DMS 273 treated with DMSO at 0.1 percent for 48 hours (cell line): ENCODE data around the gene TOR1A.
"Not testable (repeated sequence)": the region's sequence is repeated elsewhere in the genome, so short reads cannot be mapped to it uniquely, and the experiment has no call there.

Source experiments
- DNase-seq: peaks from one replicate; lab custom pipeline; 2025; lab: John Stamatoyannopoulos, UW

The TOR1A gene

DNA sequence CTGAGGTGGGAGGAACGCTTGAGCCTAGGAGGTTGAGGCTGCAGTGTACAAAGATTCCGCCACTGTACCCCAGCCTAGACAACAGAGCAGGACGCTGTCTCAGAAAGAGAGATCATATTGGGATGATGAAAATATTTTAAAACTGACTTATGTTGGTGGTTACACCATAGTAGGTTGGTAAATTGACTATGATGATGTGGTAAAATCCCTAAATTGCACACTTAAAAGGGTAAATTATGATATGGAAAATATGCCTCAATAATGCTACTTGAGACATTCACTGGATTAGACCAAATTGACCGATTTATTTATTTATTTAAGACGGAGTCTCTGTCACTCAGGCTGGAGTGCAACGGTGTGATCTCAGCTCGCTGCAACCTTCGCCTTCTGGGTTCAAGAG, 42.8 kb downstream of the TOR1A start:
- DNase-seq = no peak

DNA sequence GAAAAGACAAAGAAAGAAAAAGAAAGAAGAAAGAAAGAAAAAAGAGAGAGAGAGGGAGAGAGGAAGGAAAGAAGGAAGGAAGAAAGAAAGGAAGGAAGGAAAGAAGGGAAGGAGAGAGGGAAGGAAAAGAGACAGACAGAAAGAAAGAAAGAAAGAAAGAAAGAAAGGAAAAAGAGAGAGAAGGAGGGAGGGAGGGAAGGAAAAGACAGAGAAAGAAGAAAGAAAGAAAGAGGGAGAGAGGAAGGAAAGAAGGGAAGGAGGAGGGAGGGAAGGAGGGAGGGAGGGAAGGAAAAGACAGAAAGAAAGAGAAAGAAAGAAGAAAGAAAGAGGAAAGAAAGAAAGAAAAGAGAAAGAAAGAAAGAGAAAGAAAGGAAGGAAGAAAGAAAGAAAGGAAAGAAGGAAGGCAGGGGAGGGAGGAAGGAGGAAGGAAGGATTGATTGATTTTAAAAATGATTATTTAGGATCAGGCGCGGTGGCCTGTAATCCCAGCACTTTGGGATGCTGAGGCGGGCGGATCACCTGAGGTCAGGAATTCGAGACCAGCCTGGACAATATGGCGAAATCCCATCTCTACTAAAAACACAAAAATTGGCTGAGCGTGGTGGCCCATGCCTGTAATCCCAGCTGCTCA, 44.3 kb downstream of the TOR1A start:
- no peak for DNase-seq

DNA sequence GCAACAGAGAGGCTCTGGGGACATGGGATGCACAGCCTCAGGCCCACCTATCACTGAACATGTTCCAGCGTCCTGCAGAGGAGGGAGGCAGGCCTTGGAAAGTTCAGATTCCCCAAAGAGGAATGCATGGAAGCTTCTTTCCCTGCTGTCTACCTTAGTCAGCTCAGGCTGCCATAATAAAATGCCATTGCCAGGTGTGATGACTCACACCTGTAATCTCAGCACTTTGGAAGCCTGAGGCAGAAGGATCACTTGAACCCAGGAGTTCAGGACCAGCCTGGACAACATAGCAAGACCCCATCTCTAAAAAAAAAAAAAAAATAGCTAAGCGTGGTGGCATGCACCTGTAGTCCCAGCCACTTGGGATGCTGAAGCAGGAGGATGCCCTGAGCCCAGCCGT, 45.5 kb downstream of the TOR1A start:
- DNase-seq = no peak

DNA sequence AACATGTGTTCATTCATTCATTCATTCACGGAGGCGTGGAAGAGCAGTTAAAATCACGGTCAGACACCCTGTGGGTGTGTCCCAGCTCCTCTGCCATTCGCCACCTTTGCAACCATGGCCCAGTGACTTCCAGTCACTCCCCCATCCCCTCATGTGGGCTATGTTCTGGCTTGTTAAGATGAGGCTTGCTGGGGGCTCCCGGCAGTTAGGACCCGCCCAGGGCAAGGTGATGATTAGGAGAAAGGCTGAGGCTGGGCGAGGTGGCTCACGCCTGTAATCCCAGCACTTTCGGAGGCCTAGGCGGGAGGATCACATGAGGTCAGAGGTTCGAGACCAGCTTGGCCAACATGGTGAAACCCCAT, 46.2 kb downstream of the TOR1A start:
- DNase-seq = no peak

DNA sequence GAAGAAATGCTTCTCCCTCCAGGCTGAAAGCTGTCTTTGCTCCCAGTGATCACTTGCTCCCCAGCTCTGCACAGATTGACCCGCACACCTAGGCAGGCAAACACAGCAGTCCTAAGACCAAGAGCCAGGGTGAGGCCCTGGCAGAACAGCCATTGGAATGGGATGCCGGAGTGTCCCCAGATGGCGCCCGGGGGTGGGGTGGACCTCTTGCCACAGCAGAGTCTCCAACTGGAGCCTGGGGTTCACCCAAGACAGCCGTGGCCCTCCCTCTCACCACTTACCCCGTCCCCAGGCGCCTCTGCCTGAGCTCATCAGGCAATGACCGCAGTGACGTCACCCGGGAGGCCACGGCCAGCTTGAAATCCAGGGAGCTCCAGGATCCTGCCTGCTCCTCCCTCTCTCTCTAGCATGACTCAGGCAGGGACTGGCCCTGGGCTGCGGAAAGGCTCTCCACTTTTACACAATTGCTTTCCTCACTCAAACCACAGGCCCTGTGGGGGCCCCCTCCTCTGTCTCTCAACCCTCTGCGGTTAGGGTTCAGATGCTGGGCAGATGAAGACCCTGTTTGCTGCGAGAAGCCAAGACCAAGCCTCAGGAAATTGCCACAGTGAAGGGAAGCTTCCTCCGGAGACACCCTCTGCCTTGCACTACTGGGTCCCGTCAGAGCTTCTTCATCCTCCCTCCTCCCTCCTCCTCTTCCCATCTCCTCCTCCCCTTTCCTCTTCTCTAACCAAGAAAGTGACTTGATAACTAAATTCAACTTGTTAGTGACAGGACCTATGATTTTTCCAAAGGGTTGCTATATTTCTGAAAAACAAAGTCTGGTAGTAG, 46.8 kb downstream of the TOR1A start:
- DNase-seq = no peak

DNA sequence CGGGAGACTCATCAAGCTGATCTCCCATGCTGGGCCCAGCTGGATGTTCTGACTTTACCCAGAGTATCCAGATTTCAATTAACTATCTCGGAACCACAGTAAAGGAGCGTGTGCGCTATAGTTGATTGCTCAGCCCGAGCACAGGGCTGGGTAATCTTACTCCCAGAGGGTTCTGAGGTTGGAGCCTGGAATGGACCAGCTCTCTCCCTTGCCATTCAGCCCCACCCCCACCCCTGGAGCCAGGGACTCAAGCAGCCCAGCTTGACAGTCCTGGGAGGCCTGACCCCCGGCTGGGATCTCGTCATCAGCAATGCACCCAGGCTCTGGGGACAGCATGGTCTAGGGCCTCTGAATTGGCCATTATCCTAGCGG, 47.4 kb downstream of the TOR1A start:
- no peak for DNase-seq

DNA sequence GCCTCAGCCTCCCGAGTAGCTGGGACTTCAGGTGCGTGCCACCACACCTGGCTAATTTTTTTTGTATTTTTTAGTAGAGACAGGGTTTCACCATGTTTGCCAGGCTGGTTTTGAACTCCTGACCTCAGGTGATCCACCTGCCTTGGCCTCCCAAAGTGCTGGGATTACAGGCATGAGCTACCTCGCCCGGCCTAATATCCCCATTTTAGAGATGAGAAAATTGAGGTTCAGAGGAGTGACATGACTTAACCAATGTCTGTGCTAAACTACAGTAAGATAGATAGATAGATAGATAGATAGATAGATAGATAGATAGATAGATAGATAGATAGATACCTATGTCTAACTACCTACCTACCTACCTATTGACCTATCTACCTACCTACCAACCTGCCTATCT, 47.8 kb downstream of the TOR1A start:
- not testable (repeated sequence) for DNase-seq

DNA sequence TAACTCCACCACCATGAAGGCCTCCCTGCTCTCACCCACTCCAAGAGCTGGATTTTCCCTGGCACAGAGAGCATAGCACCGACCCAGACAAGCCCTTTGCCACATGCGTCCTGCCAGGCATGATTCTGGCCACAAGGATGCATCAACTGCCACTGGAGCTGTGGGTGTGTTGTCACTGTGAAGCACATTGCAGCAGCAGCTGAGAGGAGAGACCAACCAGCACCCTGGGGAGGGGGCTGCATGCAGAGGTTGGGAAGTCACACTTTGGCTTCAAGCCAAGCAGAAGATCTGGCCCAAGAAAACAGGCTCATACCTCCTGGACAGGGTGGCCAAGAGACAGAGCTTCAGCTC, 48.5 kb downstream of the TOR1A start:
- no peak for DNase-seq

DNA sequence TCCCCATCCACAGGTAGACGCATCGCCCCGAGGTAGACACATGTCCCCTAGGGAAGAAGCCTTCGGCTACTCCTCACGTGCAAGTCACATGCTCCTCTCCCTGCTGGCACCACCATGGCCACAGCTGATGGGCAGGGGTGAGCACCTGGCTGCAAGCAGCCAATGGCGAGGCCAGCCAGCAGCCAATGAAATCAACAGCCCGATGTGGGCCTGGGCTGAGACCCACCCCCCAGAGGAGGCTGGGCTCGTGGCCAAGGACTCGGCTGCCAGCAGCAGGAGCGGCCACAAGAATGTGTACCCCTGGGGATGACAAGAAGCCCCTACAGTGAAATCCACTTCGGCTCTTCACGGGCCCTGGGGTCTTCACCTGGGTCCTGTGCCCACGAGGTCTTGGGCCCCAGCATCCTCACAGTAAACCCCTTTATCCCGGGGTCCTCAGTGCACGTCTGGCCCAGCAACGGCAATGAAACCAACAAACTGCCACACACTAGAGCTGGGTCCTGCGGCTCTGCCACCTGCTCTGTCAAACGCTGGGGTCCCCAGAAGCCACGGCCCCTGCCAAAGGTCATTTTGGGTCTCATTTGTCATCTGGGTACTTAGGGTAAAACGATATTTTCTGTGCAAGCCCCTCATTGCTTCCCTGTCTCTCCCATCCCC, 49.0 kb downstream of the TOR1A start:
- DNase-seq = no peak

DNA sequence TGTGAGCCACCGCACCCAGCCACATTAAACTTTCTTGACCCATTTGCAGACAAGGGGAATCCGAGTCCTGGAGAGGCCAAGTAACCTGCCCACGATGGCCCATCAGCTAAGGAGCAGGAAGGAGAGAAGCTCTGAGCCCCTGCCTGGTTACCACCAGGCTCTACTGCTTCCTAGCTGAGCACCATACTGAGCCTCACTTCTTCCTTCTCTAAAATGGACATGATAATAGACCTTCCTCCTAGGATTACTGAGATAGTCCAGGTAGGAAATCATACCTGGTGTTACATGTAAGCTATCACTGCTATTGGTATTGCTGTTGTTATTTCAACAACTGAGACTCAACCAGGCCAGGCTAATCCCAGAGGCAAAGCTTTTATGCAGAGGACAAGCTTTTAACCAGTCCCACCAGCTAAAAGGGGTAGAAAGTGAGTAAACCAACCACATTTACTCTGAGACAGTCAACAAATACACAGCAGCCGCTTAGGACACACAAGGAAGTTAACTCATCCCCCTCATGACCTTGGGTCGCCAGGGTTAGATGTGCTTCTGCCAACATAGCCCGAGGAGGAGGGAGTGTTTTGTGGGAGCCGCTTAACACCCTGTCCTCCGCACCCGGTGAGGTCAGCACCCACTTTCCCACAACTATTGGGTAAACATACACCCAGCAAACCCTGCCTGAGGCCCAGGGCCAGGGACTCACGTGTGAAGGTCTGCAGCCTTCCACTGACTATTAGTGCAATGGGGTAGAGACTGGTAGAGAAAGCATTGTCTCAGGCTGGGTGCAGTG, 50.5 kb downstream of the TOR1A start:
- DNase-seq = no peak

DNA sequence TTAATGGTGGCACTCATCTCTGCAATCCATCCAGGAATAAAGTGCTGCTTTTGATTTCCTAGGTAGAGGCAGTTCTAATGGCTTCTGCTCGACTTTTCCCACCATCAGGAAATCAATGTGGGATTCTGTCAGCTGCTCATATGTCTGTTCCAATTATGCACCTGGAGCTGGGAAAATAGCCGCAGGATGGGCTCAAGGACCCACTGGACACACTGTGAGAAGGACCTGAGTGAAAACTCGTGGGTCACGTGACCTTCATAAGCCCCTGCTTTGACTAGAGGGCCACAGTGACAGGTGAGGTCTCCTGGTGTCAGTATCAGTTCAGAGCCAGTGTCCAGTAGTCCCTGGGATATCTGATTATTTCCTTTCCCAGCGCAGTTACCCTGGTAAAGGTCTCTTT, 53.2 kb downstream of the TOR1A start:
- DNase-seq = no peak

DNA sequence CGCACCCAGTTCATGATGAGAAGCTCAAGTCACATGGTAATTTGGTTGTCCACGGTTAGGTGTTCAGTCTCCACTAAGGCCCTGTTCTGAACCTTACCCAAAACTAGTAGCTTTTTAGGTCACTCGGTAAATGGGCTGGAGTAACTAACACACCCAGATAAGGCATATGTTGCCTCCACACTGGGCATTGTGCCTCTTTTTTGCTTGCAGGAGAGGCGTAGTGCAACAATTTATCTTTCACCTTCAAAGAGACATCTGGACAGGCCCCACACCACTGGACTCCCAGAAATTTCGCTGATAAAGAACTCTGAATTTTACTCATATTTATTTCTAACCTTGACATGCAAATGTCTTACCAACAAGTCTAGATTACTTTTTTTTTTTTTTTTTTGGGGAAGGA, 54.3 kb downstream of the TOR1A start:
- DNase-seq = no peak

DNA sequence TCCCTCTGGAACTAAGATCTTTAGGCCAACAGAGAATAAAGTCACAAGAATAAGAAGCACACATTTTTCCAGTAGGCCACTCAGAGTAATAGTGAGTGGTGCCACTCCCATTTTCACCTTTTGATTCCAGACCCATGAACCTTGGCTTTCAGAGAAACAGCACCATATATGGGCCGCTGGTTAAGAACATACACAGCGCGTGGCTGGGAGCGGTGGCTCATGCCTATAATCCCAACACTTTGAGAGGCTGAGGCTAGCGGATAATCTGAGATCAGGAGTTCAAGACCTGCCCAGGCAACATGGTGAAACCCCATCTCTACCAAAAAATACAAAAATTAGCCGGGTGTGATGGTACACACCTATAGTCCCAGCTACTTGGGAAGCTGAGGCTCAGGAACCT, 55.5 kb downstream of the TOR1A start:
- DNase-seq = no peak

DNA sequence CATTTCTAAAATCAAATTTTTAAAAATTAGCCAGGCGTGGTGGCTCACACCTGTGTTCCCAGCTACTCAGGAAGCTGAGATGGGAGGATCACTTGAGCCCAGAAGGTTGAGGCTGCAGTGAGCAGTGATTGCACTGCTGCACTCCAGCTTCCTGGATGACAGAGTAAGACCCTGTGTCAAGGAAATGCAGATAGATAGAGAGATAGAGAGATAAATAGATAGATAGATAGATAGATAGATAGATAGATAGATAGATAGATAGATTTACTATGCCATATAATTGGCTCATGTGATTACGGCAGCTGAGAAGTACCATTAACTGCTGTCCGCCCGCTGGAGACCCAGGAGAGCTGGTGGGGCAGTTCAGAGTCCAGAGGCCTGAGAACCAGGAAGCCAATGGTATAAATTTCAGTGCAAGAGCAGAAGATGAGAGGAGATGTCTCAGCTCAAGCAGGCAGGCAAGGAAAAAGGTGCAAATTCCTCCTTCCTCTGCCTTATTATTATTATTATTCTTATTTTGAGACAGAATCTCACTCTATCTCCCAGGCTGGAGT, 58.1 kb downstream of the TOR1A start:
- DNase-seq = no peak

DNA sequence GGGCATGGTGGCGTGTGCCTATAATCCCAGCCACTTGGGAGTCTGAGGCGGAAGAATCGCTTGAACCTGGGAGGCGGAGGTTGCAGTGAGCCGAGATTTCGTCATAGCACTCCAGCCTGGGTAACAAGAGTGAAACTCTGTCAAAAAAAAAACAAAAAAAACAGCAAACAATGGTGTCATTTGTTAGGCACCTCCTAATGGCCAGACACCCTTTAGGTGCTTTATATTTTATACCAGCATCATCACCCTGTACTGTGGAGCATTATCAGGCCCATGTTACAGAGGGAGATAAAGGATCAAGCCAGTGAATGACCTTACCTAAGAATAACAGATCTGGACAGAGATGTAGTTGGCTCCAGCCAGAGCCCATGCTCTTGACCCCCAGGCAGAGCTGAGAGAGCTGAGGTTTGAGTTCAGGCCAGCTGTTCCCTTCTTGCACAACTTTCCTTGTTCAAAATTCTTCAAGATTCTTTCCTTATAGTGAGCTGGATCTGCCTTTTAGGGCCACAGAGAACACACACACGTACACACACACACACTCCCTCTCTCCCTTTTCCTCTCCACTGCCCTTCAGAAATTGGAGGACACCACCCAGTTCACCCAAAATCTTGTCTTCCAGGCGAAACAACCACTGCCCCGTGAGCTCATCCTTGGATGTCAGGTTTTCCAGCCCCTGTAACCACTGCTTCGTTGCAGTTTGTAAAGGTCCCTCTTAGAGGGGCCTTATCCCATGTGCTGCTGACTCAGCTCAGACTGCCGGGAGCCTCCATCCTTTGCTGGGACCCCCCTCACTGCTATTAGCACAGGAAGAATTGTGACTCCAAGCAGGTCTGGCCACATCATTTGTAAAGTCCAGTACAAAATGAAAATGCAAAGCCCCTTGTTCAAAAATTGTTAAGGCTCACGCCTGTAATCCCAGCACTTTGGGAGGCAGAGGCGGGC, 60.7 kb downstream of the TOR1A start:
- no peak for DNase-seq
